ENCODE measurements around the gene PLIN5. TPM values are rescaled to one million over a fixed set of nuclear protein-coding genes. Genes with fewer than 3 reads are reported as not detected.

Gene PLIN5
- total and polyA plus RNA-seq, 2 of the 8 experiments (the other 6 are each of a cell fraction or from before 2014, with no cell fraction given): 2.0 to 2.5 TPM

GRCh38 chr19:4533835-4534424 is 1.1 kb downstream of the PLIN5 start:
- Histone ChIP-seq H3K56ac (replicated peaks; ENCODE audit: insufficient read length, low read depth, low read length) (no peak overlapping the region), H3K9me3 (ENCODE audit: insufficient read depth in 2 of 2, low read depth in 1 of 2, low read length in 1 of 2) (no peaks in the 10 kb centered on the region), H3K79me1 (ENCODE audit: low read depth, low read length) (no peaks in the 10 kb centered on the region), H2BK20ac (ENCODE audit: low read length) (no peak overlapping the region), H3K18ac (ENCODE audit: extremely low read depth, low read length) (no peak overlapping the region), H2AFZ (ENCODE audit: low read length) (no peak overlapping the region), H3K4me3 (ENCODE audit: extremely low read depth in 1 of 4, insufficient read depth in 2 of 4, low read depth in 3 of 4, low read length in 4 of 4) (no peak overlapping the region), H2BK5ac (ENCODE audit: low read depth, low read length) (no peak overlapping the region), H3K79me2 (ENCODE audit: control insufficient read depth in 1 of 2, insufficient read depth in 2 of 2, low read length in 2 of 2) (no peaks in the 10 kb centered on the region), H2BK12ac (ENCODE audit: low read depth, low read length) (no peak overlapping the region), H2BK15ac (ENCODE audit: low read length) (no peak overlapping the region), H3K4ac (replicated peaks; ENCODE audit: insufficient read length, low read depth, low read length) (no peak overlapping the region), H3K36me3 (ENCODE audit: control insufficient read depth in 2 of 4, insufficient read depth in 4 of 4, low read length in 3 of 4) (no peaks in the 10 kb centered on the region), H3K14ac (ENCODE audit: insufficient read length) (no peak overlapping the region), H3K23ac (ENCODE audit: insufficient read length) (no peak overlapping the region), H4K91ac (replicated peaks; ENCODE audit: insufficient read length, low read length) (no peak overlapping the region), H3K4me2 (ENCODE audit: insufficient read depth in 1 of 2, low read depth in 2 of 2, low read length in 2 of 2) (no peak overlapping the region; a peak in 1 of 4 replicates), H3K23me2 (ENCODE audit: low read depth, low read length) (peaks cover 4% of the 10 kb centered on the region; the same call in 1 of the 2 replicates), H2AK5ac (ENCODE audit: low read depth, low read length) (no peak overlapping the region), H4K8ac (ENCODE audit: extremely low read depth, insufficient read depth, low read length) (no peak overlapping the region), H3K9ac (replicated peaks in 1 of 4; ENCODE audit: extremely low read depth in 1 of 4, low read depth in 3 of 4, low read length in 3 of 4) (no peak overlapping the region), H3K4me1 (replicated peaks in 1 of 4; ENCODE audit: control insufficient read depth in 3 of 4, insufficient read depth in 4 of 4, low read length in 3 of 4) (peaks cover 0 to 6% (median 3%) of the 10 kb centered on the region in 4 experiments; a peak in 3 of 7 replicates), H3K27ac (ENCODE audit: low read depth, low read length) (no peak overlapping the region), H4K5ac (ENCODE audit: insufficient read length, low read depth, low read length) (no peak overlapping the region), H3K27me3 (replicated peaks in 1 of 4; ENCODE audit: control insufficient read depth in 3 of 4, extremely low read depth in 1 of 4, insufficient read depth in 3 of 4, low read length in 3 of 4) (peaks cover 0 to 21% (median 16%) of the 10 kb centered on the region in 4 experiments; a peak in 4 of 7 replicates), H2BK120ac (replicated peaks; ENCODE audit: low read depth, low read length) (no peak overlapping the region), H4K20me1 (replicated peaks in 1 of 2; ENCODE audit: control insufficient read depth in 1 of 2, insufficient read depth in 2 of 2, low read length in 2 of 2) (peaks cover 0 to 3% of the 10 kb centered on the region in 2 experiments)
- POLR2A ChIA-PET (ENCODE audit: partially characterized antibody): interaction anchor here (0.8 to 2.7 kb wide), 8 partner anchors 8 to 234 kb away, joined by 3 to 23 read pairs (median 5); partner anchors contain the start of gene PLIN4
- WGBS, 2 experiments (ENCODE audit: extremely low coverage in 1 of 2, insufficient coverage in 1 of 2, insufficient read length in 1 of 2, insufficient replicate concordance in 2 of 2, low coverage in 1 of 2, low lambda C conversion rate in 2 of 2, missing lambda C conversion rate in 1 of 2): 85% methylated on average over 7 of the region's 9 CpGs; no CpG with 5 or more reads in 1 of the 2 experiments
- no peak for FAIRE-seq
- CTCF ChIA-PET (ENCODE audit: partially characterized antibody): interaction anchor here (0.8 to 11.6 kb wide), 7 partner anchors 10 to 99 kb away, joined by 3 to 174 read pairs (median 9); no protein-coding TSS in a partner anchor
- DNase-seq (ENCODE audit: low read depth in 1 of 2, low spot score in 2 of 2): no peak
- TF ChIP-seq NANOG (IDR thresholded peaks at IDR 0.05; ENCODE audit: insufficient read depth, low read depth, low read length, poor library complexity, severe bottlenecking) (no peak), GABPA (IDR thresholded peaks at IDR 0.05; ENCODE audit: borderline replicate concordance, insufficient read depth, low read length) (no peak), MAX (IDR thresholded peaks at IDR 0.05) (no peak), EGR1 (IDR thresholded peaks at IDR 0.05; ENCODE audit: borderline replicate concordance, low read depth, low read length) (no peak), EZH2 (IDR thresholded peaks at IDR 0.05; ENCODE audit: low read depth, low read length, severe bottlenecking) (no peak)
